HepG2 (cell line): Measurements from ENCODE around the gene RAP2A. TPM values are rescaled to one million over a fixed set of nuclear protein-coding genes. Genes with fewer than 3 reads are reported as not detected.

Experiments
- ATAC-seq: fragments of 200-7000 bp; cut with Tn5 transposase; 3 replicates; pipeline ENCODE4 v1.9.1; 2020; ENCODE audit warnings: mild to moderate bottlenecking, moderate library complexity
- BruUV-seq: library from RNA; stranded (reverse); fragments of 400-500 nt; replicated peaks from 2 replicates; lab custom pipeline; 2021; lab: Mats Ljungman, UMichigan
- CTCF ChIA-PET: fragments of 300-600 bp; formaldehyde crosslinking; extraction: SDS; loops from one replicate; lab custom pipeline; 2021; ENCODE audit warnings: low total read pairs, inconsistent platforms, low intra/inter-chr PET ratio; lab: Yijun Ruan, JAX
- POLR2A ChIA-PET: fragments of 350-600 bp; sonication (Branson Sonifier 250); formaldehyde crosslinking; loops from one replicate; lab custom pipeline; 2020; ENCODE audit warnings: antibody characterized with exemption, inconsistent platforms; lab: Yijun Ruan, JAX
- DNase-seq: peaks from one replicate; pipeline ENCODE4 v3.0.0-alpha.2; 2015; ENCODE audit warnings: low spot score
- FAIRE-seq: peaks from 3 replicates; lab custom pipeline; 2011; peaks lifted over from hg19 to GRCh38; lab: Jason Lieb, UNC
- H2AFZ ChIP-seq: one replicate; pipeline ENCODE4 v1.6.1; 2011; ENCODE audit warnings: low read length, inconsistent platforms
- H3K27ac ChIP-seq: fragments of 300-600 bp; 3 replicates; pipeline ENCODE4 v1.8.0; 2011; ENCODE audit warnings: mixed run types, mild to moderate bottlenecking, mixed read lengths, low read length, inconsistent platforms; ENCODE audit not compliant: insufficient read depth; ENCODE audit errors: extremely low read length
- H3K27me3 ChIP-seq, 2 experiments: fragments of 200-600 bp in 1 of 2; 2 replicates in 1 of 2; 3 replicates in 1 of 2; pipeline versions ENCODE4 v1.6.0 to v1.8.0; 2011; ENCODE audit warnings: low read length in 2 of 2, mild to moderate bottlenecking in 2 of 2, moderate library complexity in 2 of 2, inconsistent platforms in 1 of 2; ENCODE audit not compliant: insufficient read depth in 2 of 2, control insufficient read depth in 1 of 2
- H3K36me3 ChIP-seq, 2 experiments: fragments of 200-600 bp in 1 of 2; replicated peaks in 1 of 2; 2 replicates in 1 of 2; 3 replicates in 1 of 2; pipeline versions ENCODE4 v1.5.1 to v1.8.0; 2011; ENCODE audit warnings: low read length in 2 of 2, inconsistent platforms in 1 of 2; ENCODE audit not compliant: insufficient read depth in 2 of 2, control insufficient read depth in 1 of 2
- H3K4me1 ChIP-seq: 2 replicates; pipeline ENCODE4 v1.5.1; 2012; ENCODE audit warnings: low read length, inconsistent platforms; ENCODE audit not compliant: insufficient read depth
- H3K4me2 ChIP-seq: 2 replicates; pipeline ENCODE4 v1.6.0; 2011; ENCODE audit warnings: low read depth, low read length, inconsistent platforms
- H3K4me3 ChIP-seq, 3 experiments: fragments of 200-600 bp in 1 of 3; sonication (generic), shearing (Covaris generic) in 1 of 3; replicated peaks in 1 of 3; 2 replicates each; pipeline ENCODE4 v1.5.1; 2011 to 2016; ENCODE audit warnings: low read length in 3 of 3, inconsistent platforms in 2 of 3, low read depth in 2 of 3, mild to moderate bottlenecking in 2 of 3, control low read depth in 1 of 3, mixed read lengths in 1 of 3; ENCODE audit not compliant: insufficient read depth in 1 of 3
- H3K79me2 ChIP-seq: one replicate; pipeline ENCODE4 v1.6.1; 2011; ENCODE audit warnings: low read length, inconsistent platforms; ENCODE audit not compliant: insufficient read depth
- H3K9ac ChIP-seq: 2 replicates; pipeline ENCODE4 v1.6.0; 2011; ENCODE audit warnings: mild to moderate bottlenecking, low read depth, low read length, inconsistent platforms; ENCODE audit not compliant: insufficient read depth
- H3K9me3 ChIP-seq: 2 replicates; pipeline ENCODE4 v1.5.1; 2012; ENCODE audit warnings: mild to moderate bottlenecking, low read length
- H4K20me1 ChIP-seq: 2 replicates; pipeline ENCODE4 v1.6.0; 2011; ENCODE audit warnings: inconsistent platforms, mild to moderate bottlenecking, low read length, moderate library complexity; ENCODE audit not compliant: insufficient read depth
- GTF3A ChIP-seq: sonication (generic); formaldehyde crosslinking; conservative IDR thresholded peaks from 2 replicates; pipeline ENCODE4 v1.4.0; 2020; ENCODE audit warnings: mild to moderate bottlenecking, missing genetic modification reagents
- KMT2B ChIP-seq: IDR thresholded peaks from 2 replicates; pipeline ENCODE4 v1.6.1; 2016; ENCODE audit warnings: missing genetic modification reagents, missing compliant biosample characterization
- SMAD3 ChIP-seq: sonication (generic); formaldehyde crosslinking; IDR thresholded peaks from 2 replicates; pipeline ENCODE4 v1.4.0; 2020; ENCODE audit warnings: missing genetic modification reagents
- SOX13 ChIP-seq, 3 experiments: fragments of 450-650 bp in 1 of 3; sonication (generic) in 1 of 3; formaldehyde crosslinking in 1 of 3; IDR thresholded peaks in 2 of 3; conservative IDR thresholded peaks in 1 of 3; 2 replicates each; pipeline versions ENCODE4 v1.5.0 to v1.6.1; 2016 to 2020; ENCODE audit warnings: antibody characterized with exemption in 1 of 3, mild to moderate bottlenecking in 1 of 3, missing compliant biosample characterization in 1 of 3, missing genetic modification reagents in 1 of 3, moderate library complexity in 1 of 3
- SRY ChIP-seq: sonication (generic); formaldehyde crosslinking; IDR thresholded peaks from 2 replicates; pipeline ENCODE4 v1.8.0; 2022; ENCODE audit warnings: mild to moderate bottlenecking, missing genetic modification reagents
- ZMYM2 ChIP-seq: sonication (generic); formaldehyde crosslinking; IDR thresholded peaks from 2 replicates; pipeline ENCODE4 v1.8.0; 2022; ENCODE audit warnings: mild to moderate bottlenecking, missing genetic modification reagents
- ZNF329 ChIP-seq: sonication (generic); formaldehyde crosslinking; IDR thresholded peaks from 2 replicates; pipeline ENCODE4 v1.9.0; 2021; ENCODE audit warnings: low read depth, mild to moderate bottlenecking, missing genetic modification reagents
- ZSCAN22 ChIP-seq: sonication (generic); formaldehyde crosslinking; IDR thresholded peaks from 2 replicates; pipeline ENCODE4 v1.4.0; 2020; ENCODE audit warnings: mild to moderate bottlenecking, missing genetic modification reagents
- ZZZ3 ChIP-seq: sonication (generic); formaldehyde crosslinking; IDR thresholded peaks from 2 replicates; pipeline ENCODE4 v1.4.0; 2020; ENCODE audit warnings: missing genetic modification reagents, mild to moderate bottlenecking, borderline replicate concordance
- WGBS: methylation state at CpG from one replicate; pipeline ENCODE4 v1.1.6; 2017; ENCODE audit warnings: low lambda C conversion rate; 5-methylcytosine and 5-hydroxymethylcytosine counted together
- in situ Hi-C: cut with HindIII; loops from 2 replicates; pipeline ENCODE4 v1.10.0; 2017; ENCODE audit warnings: low pct_unique_long_range_greater_than_20kb; ENCODE audit not compliant: extremely low pct_ligation_motif_present
- intact Hi-C: fragments of 100-400 bp; cut with micrococcal nuclease; formaldehyde crosslinking; loops from one replicate; pipeline ENCODE4 v1.10.0; 2022; ENCODE audit not compliant: unreplicated experiment
- polyA plus RNA-seq, 8 experiments: library from polyadenylated mRNA; depleted of rRNA in 3 of 8; stranded (reverse) in 7 of 8; unstranded in 1 of 8; fragments of >200 nt; fragmentation: Illumina TruSeq in 4 of 8; extraction: Trizol in 4 of 8; gene quantifications; 2 replicates each; pipeline versions ENCODE4 v1.2.1 to v1.2.3, GENCODE V29; 2011 to 2016; ENCODE audit warnings: low read depth in 4 of 8, missing spikeins in 1 of 8, mixed read lengths in 1 of 8; ENCODE audit not compliant: insufficient read depth in 1 of 8
- total RNA-seq, 5 experiments: library from RNA; depleted of rRNA; stranded (reverse); fragments of >200 nt; fragmentation: Illumina TruSeq; extraction: Trizol; gene quantifications; 2 replicates each; pipeline ENCODE4 v1.2.3, GENCODE V29; 2016; ENCODE audit warnings: low read depth in 1 of 5
- TF ChIP-seq, protein P1 (sequence below): sonication (generic); formaldehyde crosslinking; IDR thresholded peaks from 2 replicates; pipeline ENCODE4 v1.8.0; 2022; ENCODE audit warnings: missing genetic modification reagents, mild to moderate bottlenecking, moderate library complexity, borderline replicate concordance
- TF ChIP-seq, protein P2 (sequence below): sonication (generic); formaldehyde crosslinking; conservative IDR thresholded peaks from 2 replicates; pipeline ENCODE4 v1.4.0; 2020; ENCODE audit warnings: missing genetic modification reagents

RAP2A gene
- total and polyA plus RNA-seq, 2 of the 13 experiments (the other 11 are each of a cell fraction or from before 2014, with no cell fraction given) = 9.9 to 23.1 TPM

DNA sequence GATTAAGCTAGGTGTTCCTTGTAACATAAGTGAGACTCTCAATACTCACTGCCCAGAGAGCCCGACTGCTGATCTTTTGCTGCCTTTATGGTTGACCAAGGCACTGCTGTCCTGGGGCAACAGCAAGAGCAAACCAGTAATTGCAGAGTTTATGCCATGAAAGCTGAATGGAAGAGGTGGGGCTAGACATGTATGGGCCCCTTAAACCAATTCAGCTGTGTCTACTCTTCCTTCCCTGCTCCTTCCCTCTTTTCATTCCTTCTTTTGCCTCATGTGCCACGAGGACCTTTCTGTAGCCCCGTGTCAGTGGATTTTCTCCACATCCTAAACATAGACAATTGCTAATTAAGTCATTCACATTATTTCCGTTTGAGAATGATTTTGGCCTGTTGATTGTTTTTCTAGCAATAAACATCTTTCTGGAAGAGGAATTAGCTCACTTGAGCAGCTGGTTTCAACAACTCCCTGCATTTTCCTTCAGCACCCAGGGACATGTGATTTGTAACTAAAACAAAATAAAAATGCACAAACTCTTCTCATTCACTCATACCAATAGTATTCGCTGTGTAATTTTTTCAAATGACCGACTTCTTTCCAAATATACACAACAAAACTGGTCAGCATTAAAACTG, 40.5 kb downstream of the RAP2A start (continued):
- TF ChIP-seq, protein P1, sequence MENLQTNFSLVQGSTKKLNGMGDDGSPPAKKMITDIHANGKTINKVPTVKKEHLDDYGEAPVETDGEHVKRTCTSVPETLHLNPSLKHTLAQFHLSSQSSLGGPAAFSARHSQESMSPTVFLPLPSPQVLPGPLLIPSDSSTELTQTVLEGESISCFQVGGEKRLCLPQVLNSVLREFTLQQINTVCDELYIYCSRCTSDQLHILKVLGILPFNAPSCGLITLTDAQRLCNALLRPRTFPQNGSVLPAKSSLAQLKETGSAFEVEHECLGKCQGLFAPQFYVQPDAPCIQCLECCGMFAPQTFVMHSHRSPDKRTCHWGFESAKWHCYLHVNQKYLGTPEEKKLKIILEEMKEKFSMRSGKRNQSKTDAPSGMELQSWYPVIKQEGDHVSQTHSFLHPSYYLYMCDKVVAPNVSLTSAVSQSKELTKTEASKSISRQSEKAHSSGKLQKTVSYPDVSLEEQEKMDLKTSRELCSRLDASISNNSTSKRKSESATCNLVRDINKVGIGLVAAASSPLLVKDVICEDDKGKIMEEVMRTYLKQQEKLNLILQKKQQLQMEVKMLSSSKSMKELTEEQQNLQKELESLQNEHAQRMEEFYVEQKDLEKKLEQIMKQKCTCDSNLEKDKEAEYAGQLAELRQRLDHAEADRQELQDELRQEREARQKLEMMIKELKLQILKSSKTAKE (CRISPR knock-in tag) = no peak
- TF ChIP-seq ZZZ3 (CRISPR knock-in tag) = no peak
- TF ChIP-seq, protein P2, sequence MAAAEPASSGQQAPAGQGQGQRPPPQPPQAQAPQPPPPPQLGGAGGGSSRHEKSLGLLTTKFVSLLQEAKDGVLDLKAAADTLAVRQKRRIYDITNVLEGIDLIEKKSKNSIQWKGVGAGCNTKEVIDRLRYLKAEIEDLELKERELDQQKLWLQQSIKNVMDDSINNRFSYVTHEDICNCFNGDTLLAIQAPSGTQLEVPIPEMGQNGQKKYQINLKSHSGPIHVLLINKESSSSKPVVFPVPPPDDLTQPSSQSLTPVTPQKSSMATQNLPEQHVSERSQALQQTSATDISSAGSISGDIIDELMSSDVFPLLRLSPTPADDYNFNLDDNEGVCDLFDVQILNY (CRISPR knock-in tag) = no peak

DNA sequence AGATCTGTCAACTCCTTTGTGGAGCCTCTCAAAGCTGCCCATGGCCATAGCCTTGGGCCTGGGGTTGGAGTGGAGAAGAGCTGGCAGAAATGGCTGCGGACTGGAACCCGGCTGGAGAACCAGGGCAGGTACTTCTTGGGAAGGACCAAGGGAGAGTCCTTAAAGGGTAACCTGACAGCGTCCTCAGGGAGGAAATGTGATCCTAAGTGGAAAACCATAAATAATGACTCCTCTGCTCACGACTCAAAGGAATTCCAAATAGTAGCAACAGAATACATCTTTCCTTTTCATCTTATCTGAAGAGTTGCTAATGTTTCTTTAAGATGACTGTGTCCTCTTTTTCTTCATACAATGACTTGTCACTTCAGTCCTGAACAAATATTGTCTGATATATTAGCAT, 41.0 kb downstream of the RAP2A start:
- Histone ChIP-seq H3K9ac (no peak overlapping the region), H4K20me1 (no peaks in the 10 kb centered on the region), H3K36me3 (no peaks in the 10 kb centered on the region), H3K27me3 (no peaks in the 10 kb centered on the region), H2AFZ (no peak overlapping the region), H3K79me2 (no peaks in the 10 kb centered on the region), H3K4me1 (no peaks in the 10 kb centered on the region), H3K27ac (no peak overlapping the region), H3K4me2 (no peak overlapping the region), H3K9me3 (no peaks in the 10 kb centered on the region), H3K4me3 (no peak overlapping the region)
- whole genome bisulfite sequencing = 43% methylated on average over 4 of the region's 4 CpGs
- intact Hi-C loops (no loop called here), in situ Hi-C loops (no loop called here)
- BruUV-seq = no TSS peak
- no peak for DNase-seq
- no peak for ATAC-seq
- ChIA-PET POLR2A (no interaction called here), CTCF (no interaction called here)
- no peak for FAIRE-seq
- TF ChIP-seq ZSCAN22 (no peak), SRY (no peak), SOX13 (IDR thresholded peaks at IDR 0.05) (no peak), SOX13 (CRISPR knock-in tag; conservative IDR thresholded peaks at IDR 0.05 in 1 of 2, IDR thresholded peaks at IDR 0.05 in 1 of 2) (no peak), SMAD3 (no peak), ZNF329 (CRISPR knock-in tag) (no peak), GTF3A (CRISPR knock-in tag) (no peak), ZMYM2 (CRISPR knock-in tag) (no peak), KMT2B (CRISPR knock-in tag) (no peak)
